HEK293 (cell line): ENCODE results near the gene ACACB.

ENCODE experiments used
- RBAK ChIP-seq: fragments of 450-650 bp; formaldehyde crosslinking; IDR thresholded peaks from 2 replicates; pipeline ENCODE4 v1.5.1; 2016; ENCODE audit warnings: missing biosample characterization, missing genetic modification characterization
- TF ChIP-seq, protein P1 (sequence below): fragments of 450-650 bp; formaldehyde crosslinking; IDR thresholded peaks from 2 replicates; pipeline ENCODE4 v1.5.1; 2016; ENCODE audit warnings: missing biosample characterization, missing genetic modification characterization, borderline replicate concordance
- TF ChIP-seq, protein P2 (sequence below): fragments of 450-650 bp; formaldehyde crosslinking; IDR thresholded peaks from 2 replicates; pipeline ENCODE4 v1.5.1; 2016; ENCODE audit warnings: missing biosample characterization, missing genetic modification characterization
- TF ChIP-seq, protein P3 (sequence below): fragments of 450-650 bp; formaldehyde crosslinking; IDR thresholded peaks from 2 replicates; pipeline ENCODE4 v1.5.1; 2017; ENCODE audit warnings: missing biosample characterization, missing genetic modification characterization

DNA sequence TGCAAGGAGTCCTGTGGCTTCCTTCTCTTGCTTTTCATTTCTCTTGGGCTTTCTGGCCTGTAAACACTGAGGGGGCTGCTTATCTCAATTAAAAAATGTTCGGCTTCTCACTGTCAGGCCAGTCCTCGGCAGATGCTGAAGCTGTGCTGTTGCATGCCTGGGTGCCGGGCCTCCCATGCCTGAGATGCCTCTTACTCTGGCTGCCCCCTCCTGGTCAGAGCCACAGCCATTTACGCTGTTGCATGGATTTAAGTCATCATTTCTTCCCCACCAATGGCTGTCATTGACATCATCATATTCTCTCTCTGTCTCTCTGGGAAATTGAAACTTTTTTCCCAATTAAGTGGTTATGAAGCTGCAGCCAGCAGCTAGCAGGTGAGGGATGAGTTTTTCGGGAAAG lies 139.0 kb downstream of the ACACB start:
- TF ChIP-seq, protein P1, sequence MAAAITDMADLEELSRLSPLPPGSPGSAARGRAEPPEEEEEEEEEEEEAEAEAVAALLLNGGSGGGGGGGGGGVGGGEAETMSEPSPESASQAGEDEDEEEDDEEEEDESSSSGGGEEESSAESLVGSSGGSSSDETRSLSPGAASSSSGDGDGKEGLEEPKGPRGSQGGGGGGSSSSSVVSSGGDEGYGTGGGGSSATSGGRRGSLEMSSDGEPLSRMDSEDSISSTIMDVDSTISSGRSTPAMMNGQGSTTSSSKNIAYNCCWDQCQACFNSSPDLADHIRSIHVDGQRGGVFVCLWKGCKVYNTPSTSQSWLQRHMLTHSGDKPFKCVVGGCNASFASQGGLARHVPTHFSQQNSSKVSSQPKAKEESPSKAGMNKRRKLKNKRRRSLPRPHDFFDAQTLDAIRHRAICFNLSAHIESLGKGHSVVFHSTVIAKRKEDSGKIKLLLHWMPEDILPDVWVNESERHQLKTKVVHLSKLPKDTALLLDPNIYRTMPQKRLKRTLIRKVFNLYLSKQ (tag by site-specific recombination): no peak
- TF ChIP-seq, protein P2, sequence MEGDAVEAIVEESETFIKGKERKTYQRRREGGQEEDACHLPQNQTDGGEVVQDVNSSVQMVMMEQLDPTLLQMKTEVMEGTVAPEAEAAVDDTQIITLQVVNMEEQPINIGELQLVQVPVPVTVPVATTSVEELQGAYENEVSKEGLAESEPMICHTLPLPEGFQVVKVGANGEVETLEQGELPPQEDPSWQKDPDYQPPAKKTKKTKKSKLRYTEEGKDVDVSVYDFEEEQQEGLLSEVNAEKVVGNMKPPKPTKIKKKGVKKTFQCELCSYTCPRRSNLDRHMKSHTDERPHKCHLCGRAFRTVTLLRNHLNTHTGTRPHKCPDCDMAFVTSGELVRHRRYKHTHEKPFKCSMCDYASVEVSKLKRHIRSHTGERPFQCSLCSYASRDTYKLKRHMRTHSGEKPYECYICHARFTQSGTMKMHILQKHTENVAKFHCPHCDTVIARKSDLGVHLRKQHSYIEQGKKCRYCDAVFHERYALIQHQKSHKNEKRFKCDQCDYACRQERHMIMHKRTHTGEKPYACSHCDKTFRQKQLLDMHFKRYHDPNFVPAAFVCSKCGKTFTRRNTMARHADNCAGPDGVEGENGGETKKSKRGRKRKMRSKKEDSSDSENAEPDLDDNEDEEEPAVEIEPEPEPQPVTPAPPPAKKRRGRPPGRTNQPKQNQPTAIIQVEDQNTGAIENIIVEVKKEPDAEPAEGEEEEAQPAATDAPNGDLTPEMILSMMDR (tag by site-specific recombination): no peak
- no peak for TF ChIP-seq RBAK (tag by site-specific recombination)
- TF ChIP-seq, protein P3, sequence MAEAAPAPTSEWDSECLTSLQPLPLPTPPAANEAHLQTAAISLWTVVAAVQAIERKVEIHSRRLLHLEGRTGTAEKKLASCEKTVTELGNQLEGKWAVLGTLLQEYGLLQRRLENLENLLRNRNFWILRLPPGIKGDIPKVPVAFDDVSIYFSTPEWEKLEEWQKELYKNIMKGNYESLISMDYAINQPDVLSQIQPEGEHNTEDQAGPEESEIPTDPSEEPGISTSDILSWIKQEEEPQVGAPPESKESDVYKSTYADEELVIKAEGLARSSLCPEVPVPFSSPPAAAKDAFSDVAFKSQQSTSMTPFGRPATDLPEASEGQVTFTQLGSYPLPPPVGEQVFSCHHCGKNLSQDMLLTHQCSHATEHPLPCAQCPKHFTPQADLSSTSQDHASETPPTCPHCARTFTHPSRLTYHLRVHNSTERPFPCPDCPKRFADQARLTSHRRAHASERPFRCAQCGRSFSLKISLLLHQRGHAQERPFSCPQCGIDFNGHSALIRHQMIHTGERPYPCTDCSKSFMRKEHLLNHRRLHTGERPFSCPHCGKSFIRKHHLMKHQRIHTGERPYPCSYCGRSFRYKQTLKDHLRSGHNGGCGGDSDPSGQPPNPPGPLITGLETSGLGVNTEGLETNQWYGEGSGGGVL (tag by site-specific recombination): no peak
